Skeletal muscle tissue (tissue), 4 donors: ENCODE results near the gene SGK2. TPM values are rescaled to one million over a fixed set of nuclear protein-coding genes. Genes with fewer than 3 reads are reported as not detected.

Experiments used
- H3K27ac ChIP-seq: one replicate; pipeline ENCODE4 v1.7.0; 2013; ENCODE audit warnings: mild to moderate bottlenecking, low read depth, low read length, inconsistent platforms
- H3K27me3 ChIP-seq, 3 donors: one replicate each; pipeline ENCODE4 v1.7.0; 2013; ENCODE audit warnings: low read length in 3 of 3; ENCODE audit not compliant: control insufficient read depth in 3 of 3, insufficient read depth in 3 of 3
- H3K36me3 ChIP-seq, 3 donors: one replicate each; pipeline ENCODE4 v1.7.0; 2013; ENCODE audit warnings: low read length in 3 of 3; ENCODE audit not compliant: control insufficient read depth in 3 of 3, insufficient read depth in 3 of 3
- H3K4me1 ChIP-seq, 3 donors: one replicate each; pipeline ENCODE4 v1.7.0; 2013; ENCODE audit warnings: low read length in 3 of 3, mild to moderate bottlenecking in 3 of 3; ENCODE audit not compliant: control insufficient read depth in 3 of 3, insufficient read depth in 3 of 3
- H3K4me3 ChIP-seq, 3 donors: one replicate each; pipeline ENCODE4 v1.7.0; 2013; ENCODE audit warnings: low read length in 3 of 3
- H3K9ac ChIP-seq, 3 donors: one replicate each; pipeline ENCODE4 v1.7.0; 2013; ENCODE audit warnings: low read length in 3 of 3, mild to moderate bottlenecking in 3 of 3, moderate library complexity in 2 of 3, low read depth in 1 of 3
- H3K9me3 ChIP-seq, 3 donors: one replicate each; pipeline ENCODE4 v1.7.0; 2013; ENCODE audit warnings: low read length in 3 of 3; ENCODE audit not compliant: control insufficient read depth in 3 of 3
- total RNA-seq: library from RNA; depleted of rRNA; stranded (reverse); fragments of >200 nt; gene quantifications from one replicate; pipeline ENCODE4 v1.2.3, GENCODE V29; 2014
- donor health status: Osteomylitis.

Gene SGK2
- total RNA-seq, 1 donor from 2014 or later, result 1.0 TPM

GRCh38 chr20:43528258-43528875, 30.5 kb upstream of the SGK2 start:
- Histone ChIP-seq H3K4me3 (no peak overlapping the region), H3K36me3 (peaks cover 0 to 2% (median 2%) of the 10 kb centered on the region in 3 donors), H3K9ac (no peak overlapping the region), H3K9me3 (no peaks in the 10 kb centered on the region), H3K27ac (no peak overlapping the region), H3K27me3 (no peaks in the 10 kb centered on the region), H3K4me1 (no peaks in the 10 kb centered on the region)

- no peak overlapping the region for H3K9ac ChIP-seq
- H3K27ac ChIP-seq, result no peak overlapping the region
- H3K27me3 ChIP-seq, result no peaks in the 10 kb centered on the region
- H3K4me3 ChIP-seq, result no peak overlapping the region
- no peaks in the 10 kb centered on the region for H3K4me1 ChIP-seq
- H3K36me3 ChIP-seq, result peaks cover 0 to 2% (median 2%) of the 10 kb centered on the region in 3 donors
- H3K9me3 ChIP-seq, result no peaks in the 10 kb centered on the region
Measured at GRCh38 chr20:43529051-43529450, 29.8 kb upstream of the SGK2 start.

- H3K27ac ChIP-seq, result no peak overlapping the region
- no peaks in the 10 kb centered on the region for H3K9me3 ChIP-seq
- H3K9ac ChIP-seq, result no peak overlapping the region
- no peaks in the 10 kb centered on the region for H3K27me3 ChIP-seq
- H3K4me3 ChIP-seq, result no peak overlapping the region
- H3K4me1 ChIP-seq, result no peaks in the 10 kb centered on the region
- H3K36me3 ChIP-seq, result peaks cover 0 to 7% (median 2%) of the 10 kb centered on the region in 3 donors
Measured at GRCh38 chr20:43529457-43530153, 29.2 kb upstream of the SGK2 start.

- Histone ChIP-seq H3K27me3 (no peaks in the 10 kb centered on the region), H3K9ac (no peak overlapping the region), H3K4me1 (no peaks in the 10 kb centered on the region)
Measured at GRCh38 chr20:43530321-43531090, 28.3 kb upstream of the SGK2 start.

GRCh38 chr20:43531091-43531443, 27.8 kb upstream of the SGK2 start:
- peaks cover 7 to 18% (median 7%) of the 10 kb centered on the region in 3 donors for H3K36me3 ChIP-seq
- H3K9ac ChIP-seq, result no peak overlapping the region
- H3K27me3 ChIP-seq, result no peaks in the 10 kb centered on the region
- no peaks in the 10 kb centered on the region for H3K4me1 ChIP-seq
- H3K9me3 ChIP-seq, result no peaks in the 10 kb centered on the region
- no peak overlapping the region for H3K27ac ChIP-seq
- no peak overlapping the region for H3K4me3 ChIP-seq

More at GRCh38 chr20:43530321-43531090, 28.3 kb upstream of the SGK2 start:
- Histone ChIP-seq H3K4me3 (no peak overlapping the region), H3K36me3 (peaks cover 5 to 12% (median 5%) of the 10 kb centered on the region in 3 donors), H3K27ac (no peak overlapping the region), H3K9me3 (no peaks in the 10 kb centered on the region)

GRCh38 chr20:43532416-43533055, 26.3 kb upstream of the SGK2 start:
- H3K9me3 ChIP-seq, result no peaks in the 10 kb centered on the region
- no peak overlapping the region for H3K4me3 ChIP-seq
- peaks cover 7 to 23% (median 7%) of the 10 kb centered on the region in 3 donors for H3K36me3 ChIP-seq
- no peaks in the 10 kb centered on the region for H3K27me3 ChIP-seq
- H3K9ac ChIP-seq, result no peak overlapping the region
- H3K4me1 ChIP-seq, result no peaks in the 10 kb centered on the region
- H3K27ac ChIP-seq, result no peak overlapping the region

- H3K27ac ChIP-seq, result no peak overlapping the region
- no peak overlapping the region for H3K9ac ChIP-seq
- no peak overlapping the region for H3K4me3 ChIP-seq
- no peaks in the 10 kb centered on the region for H3K27me3 ChIP-seq
- H3K9me3 ChIP-seq, result no peaks in the 10 kb centered on the region
- H3K4me1 ChIP-seq, result no peaks in the 10 kb centered on the region
- H3K36me3 ChIP-seq, result peaks cover 7 to 23% (median 7%) of the 10 kb centered on the region in 3 donors
Measured at GRCh38 chr20:43533060-43533459, 25.8 kb upstream of the SGK2 start.

- Histone ChIP-seq H3K4me3 (no peak overlapping the region), H3K36me3 (peaks cover 7 to 23% (median 7%) of the 10 kb centered on the region in 3 donors), H3K9ac (no peak overlapping the region), H3K27me3 (no peaks in the 10 kb centered on the region), H3K27ac (no peak overlapping the region), H3K9me3 (no peaks in the 10 kb centered on the region), H3K4me1 (no peaks in the 10 kb centered on the region)
Measured at GRCh38 chr20:43534016-43534415, 24.8 kb upstream of the SGK2 start.

GRCh38 chr20:43534791-43535350, 24.0 kb upstream of the SGK2 start:
- Histone ChIP-seq H3K4me3 (no peak overlapping the region), H3K36me3 (peaks cover 7 to 28% (median 8%) of the 10 kb centered on the region in 3 donors), H3K9ac (no peak overlapping the region)

More at GRCh38 chr20:43534791-43535350, 24.0 kb upstream of the SGK2 start:
- no peaks in the 10 kb centered on the region for H3K9me3 ChIP-seq
- no peaks in the 10 kb centered on the region for H3K4me1 ChIP-seq
- H3K27ac ChIP-seq, result no peak overlapping the region
- no peaks in the 10 kb centered on the region for H3K27me3 ChIP-seq
